Measurements from ENCODE around the gene SSH2. TPM values are rescaled to one million over a fixed set of nuclear protein-coding genes. Genes with fewer than 3 reads are reported as not detected.

Gene SSH2
- total RNA-seq, 2 experiments from 2014 or later, result 39.4 to 73.9 TPM

- peak overlapping the region; percentile 87 for H2AFZ ChIP-seq (ENCODE audit: low read length)
- TF ChIP-seq, protein P1, sequence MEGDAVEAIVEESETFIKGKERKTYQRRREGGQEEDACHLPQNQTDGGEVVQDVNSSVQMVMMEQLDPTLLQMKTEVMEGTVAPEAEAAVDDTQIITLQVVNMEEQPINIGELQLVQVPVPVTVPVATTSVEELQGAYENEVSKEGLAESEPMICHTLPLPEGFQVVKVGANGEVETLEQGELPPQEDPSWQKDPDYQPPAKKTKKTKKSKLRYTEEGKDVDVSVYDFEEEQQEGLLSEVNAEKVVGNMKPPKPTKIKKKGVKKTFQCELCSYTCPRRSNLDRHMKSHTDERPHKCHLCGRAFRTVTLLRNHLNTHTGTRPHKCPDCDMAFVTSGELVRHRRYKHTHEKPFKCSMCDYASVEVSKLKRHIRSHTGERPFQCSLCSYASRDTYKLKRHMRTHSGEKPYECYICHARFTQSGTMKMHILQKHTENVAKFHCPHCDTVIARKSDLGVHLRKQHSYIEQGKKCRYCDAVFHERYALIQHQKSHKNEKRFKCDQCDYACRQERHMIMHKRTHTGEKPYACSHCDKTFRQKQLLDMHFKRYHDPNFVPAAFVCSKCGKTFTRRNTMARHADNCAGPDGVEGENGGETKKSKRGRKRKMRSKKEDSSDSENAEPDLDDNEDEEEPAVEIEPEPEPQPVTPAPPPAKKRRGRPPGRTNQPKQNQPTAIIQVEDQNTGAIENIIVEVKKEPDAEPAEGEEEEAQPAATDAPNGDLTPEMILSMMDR (conservative IDR thresholded peaks at IDR 0.05; ENCODE audit: low read length), result no peak
- TF ChIP-seq EZH2phosphoT487 (IDR thresholded peaks at IDR 0.05; ENCODE audit: borderline replicate concordance, low read depth, low read length), result no peak
- peaks cover 17% of the 10 kb centered on the region; the same call in 1 of the 2 replicates for H4K20me1 ChIP-seq (ENCODE audit: insufficient read depth, low read length)
- no TSS peak for BruUV-seq (replicated peaks)
- DNase-seq (ENCODE audit: low spot score), result peak; percentile 37
- CTCF ChIA-PET (ENCODE audit: unreplicated experiment), result interaction anchor here (0.7 to 1.7 kb wide), 2 partner anchors 22 to 221 kb away, joined by 10 to 12 read pairs; no protein-coding TSS in a partner anchor
- H3K9me3 ChIP-seq (ENCODE audit: low read length), result no peaks in the 10 kb centered on the region
- H3K9me2 ChIP-seq (ENCODE audit: insufficient read depth, low read length), result no peaks in the 10 kb centered on the region
- no peaks in the 10 kb centered on the region for H3K36me3 ChIP-seq (ENCODE audit: insufficient read depth, low read length)
- H3K4me1 ChIP-seq (ENCODE audit: insufficient read depth, low read length, poor library complexity, severe bottlenecking), result peaks cover 56% of the 10 kb centered on the region
- intact Hi-C loops (cut with micrococcal nuclease; ENCODE audit: unreplicated experiment), result loop anchor here (1.0 kb wide), 1 partner anchor 11 kb away; no protein-coding TSS in a partner anchor
- peak overlapping the region; percentile 61 for H3K27ac ChIP-seq (ENCODE audit: low read depth, low read length, poor library complexity, severe bottlenecking)
- H3K4me2 ChIP-seq (ENCODE audit: low read length), result peak overlapping the region; percentile 99
- H3K4me3 ChIP-seq (ENCODE audit: low read depth, low read length, poor library complexity, severe bottlenecking), result peak overlapping the region; percentile 79
- H3K79me2 ChIP-seq (ENCODE audit: insufficient read depth, low read depth, low read length), result peaks cover 32% of the 10 kb centered on the region
- POLR2A ChIA-PET, result interaction anchor here (0.6 to 1.9 kb wide), 6 partner anchors 8 to 1160 kb away, joined by 3 to 8 read pairs (median 3); no protein-coding TSS in a partner anchor
These were observed 338.8 kb downstream of the SSH2 start for GRCh38 chr17:29591146-29591736.

DNA sequence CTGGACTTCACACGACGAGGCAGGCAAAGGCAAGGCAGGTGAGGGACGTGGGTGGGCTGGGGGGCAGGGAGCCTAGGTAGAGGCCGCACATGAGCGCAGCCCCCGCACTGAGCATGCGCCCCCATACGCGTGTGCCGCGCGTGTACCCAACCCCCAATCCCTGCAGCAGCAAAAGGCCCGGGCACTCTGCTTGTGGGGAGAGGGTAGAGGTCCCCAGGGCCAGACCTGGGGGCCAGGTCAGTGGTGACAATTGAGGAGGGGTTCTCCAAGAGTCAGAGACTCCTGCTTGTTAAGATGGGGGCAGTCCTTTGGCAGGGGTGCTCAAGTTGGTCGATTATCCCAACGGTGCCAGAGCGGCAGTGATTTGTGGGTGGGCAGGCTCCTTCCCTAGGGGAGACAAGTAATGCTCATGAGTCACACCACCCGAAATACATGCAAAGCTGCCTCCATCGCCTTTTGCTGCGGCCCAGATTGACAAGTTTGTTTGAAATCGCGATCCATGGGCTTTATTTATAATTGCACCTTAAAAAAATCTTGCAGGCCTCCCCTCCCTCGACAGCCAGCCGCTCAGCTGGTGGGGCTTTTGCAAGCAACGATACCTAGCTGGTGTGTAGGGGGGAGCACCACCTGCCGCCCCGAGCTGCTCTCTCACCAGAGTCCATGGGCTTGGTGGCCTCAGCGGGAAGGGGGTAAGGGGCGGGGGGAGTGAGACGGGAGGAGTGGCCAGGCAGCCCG, 339.4 kb downstream of the SSH2 start:
- H2AFZ ChIP-seq (ENCODE audit: low read length), result peak overlapping the region; percentile 87
- peak overlapping the region; percentile 61 for H3K27ac ChIP-seq (ENCODE audit: low read depth, low read length, poor library complexity, severe bottlenecking)
- H3K36me3 ChIP-seq (ENCODE audit: insufficient read depth, low read length), result no peaks in the 10 kb centered on the region
- intact Hi-C loops (cut with micrococcal nuclease; ENCODE audit: unreplicated experiment), result loop anchor here (1.0 kb wide), 3 partner anchors 10 to 296 kb away; partner anchors contain the start of genes NUFIP2 and TP53I13
- ChIA-PET POLR2A (interaction anchor here (0.6 to 0.7 kb wide), 3 partner anchors 19 to 1160 kb away, joined by 3 read pairs; no protein-coding TSS in a partner anchor), CTCF (ENCODE audit: unreplicated experiment) (interaction anchor here (0.7 kb wide), 1 partner anchor 22 kb away, joined by 10 read pairs; no protein-coding TSS in a partner anchor)
- H3K4me3 ChIP-seq (ENCODE audit: low read depth, low read length, poor library complexity, severe bottlenecking), result peak overlapping the region; percentile 79
- no peaks in the 10 kb centered on the region for H3K9me2 ChIP-seq (ENCODE audit: insufficient read depth, low read length)
- BruUV-seq (replicated peaks), result no TSS peak
- peaks cover 60% of the 10 kb centered on the region for H3K4me1 ChIP-seq (ENCODE audit: insufficient read depth, low read length, poor library complexity, severe bottlenecking)
- TF ChIP-seq EZH2phosphoT487 (IDR thresholded peaks at IDR 0.05; ENCODE audit: borderline replicate concordance, low read depth, low read length), result no peak
- TF ChIP-seq, protein P1 (conservative IDR thresholded peaks at IDR 0.05; ENCODE audit: low read length), result 0 out of 2 replicates have a peak, but pooled peaks have one; percentile 2
- H3K9me3 ChIP-seq (ENCODE audit: low read length), result no peaks in the 10 kb centered on the region
- H3K4me2 ChIP-seq (ENCODE audit: low read length), result peak overlapping the region; percentile 99
- peaks cover 36% of the 10 kb centered on the region for H3K79me2 ChIP-seq (ENCODE audit: insufficient read depth, low read depth, low read length)
- H4K20me1 ChIP-seq (ENCODE audit: insufficient read depth, low read length), result peaks cover 17% of the 10 kb centered on the region; the same call in 1 of the 2 replicates
- DNase-seq (ENCODE audit: low spot score), result peak; percentile 50

Measured in OCI-LY7 (cell line).